ENCODE measurements around the gene SUB1. TPM values are rescaled to one million over a fixed set of nuclear protein-coding genes. Genes with fewer than 3 reads are reported as not detected.

The SUB1 gene
- polyA plus RNA-seq, 1 of the 3 experiments (the other 2 are of a cell fraction), result 50.8 TPM

- peaks cover 35% of the 10 kb centered on the region for H4K20me1 ChIP-seq (ENCODE audit: insufficient read depth)
- H3F3A ChIP-seq (replicated peaks; ENCODE audit: insufficient read depth), result peaks cover 22% of the 10 kb centered on the region
- H3K4me3 ChIP-seq (ENCODE audit: low read depth in 2 of 2, low read length in 1 of 2), result no peak overlapping the region
- CTCF ChIA-PET, result interaction anchor here (0.8 to 1.3 kb wide), 5 partner anchors 79 to 760 kb away, joined by 3 read pairs; no protein-coding TSS in a partner anchor
- H3K9me3 ChIP-seq, result no peaks in the 10 kb centered on the region
- 81% methylated on average over 6 of the region's 6 CpGs for WGBS (ENCODE audit: low lambda C conversion rate)
- H3K4me2 ChIP-seq, result no peak overlapping the region
- peak overlapping the region; percentile 86 for H2AFZ ChIP-seq (ENCODE audit: low read depth)
- no peak for DNase-seq
- no peak overlapping the region for H3K27ac ChIP-seq (ENCODE audit: low read depth in 2 of 2, low read length in 1 of 2)
- H3K36me3 ChIP-seq (replicated peaks in 1 of 2; ENCODE audit: control insufficient read depth in 1 of 2, insufficient read depth in 2 of 2, low read length in 1 of 2), result peaks cover 3 to 21% of the 10 kb centered on the region in 2 experiments
- H3K9me2 ChIP-seq, result no peaks in the 10 kb centered on the region
- H3K27me3 ChIP-seq (ENCODE audit: insufficient read depth), result no peaks in the 10 kb centered on the region
- peaks cover 43% of the 10 kb centered on the region for H3K79me2 ChIP-seq (ENCODE audit: insufficient read depth)
- no peak overlapping the region for H3K9ac ChIP-seq
- no peak for TF ChIP-seq MEF2A (IDR thresholded peaks at IDR 0.05; ENCODE audit: borderline replicate concordance, low read depth)
- TF ChIP-seq EP300 (IDR thresholded peaks at IDR 0.05; ENCODE audit: borderline replicate concordance in 1 of 2, low read depth in 1 of 2, low read length in 1 of 2), result no peak
- no peak for TF ChIP-seq MXI1 (IDR thresholded peaks at IDR 0.05; ENCODE audit: low read depth, low read length)
- TF ChIP-seq EZH2phosphoT487 (IDR thresholded peaks at IDR 0.05; ENCODE audit: borderline replicate concordance, low read depth), result no peak
- no peak for TF ChIP-seq POLR2AphosphoS5 (IDR thresholded peaks at IDR 0.05; ENCODE audit: low read depth, low read length)
- no peak for TF ChIP-seq TEAD4 (IDR thresholded peaks at IDR 0.05; ENCODE audit: borderline replicate concordance, insufficient read depth)
- TF ChIP-seq JUND (IDR thresholded peaks at IDR 0.05), result no peak
- TF ChIP-seq TAF1 (IDR thresholded peaks at IDR 0.05; ENCODE audit: borderline replicate concordance, low read depth, low read length), result no peak
- no peak for TF ChIP-seq NFIC (IDR thresholded peaks at IDR 0.05; ENCODE audit: borderline replicate concordance)
- TF ChIP-seq USF2 (IDR thresholded peaks at IDR 0.05; ENCODE audit: borderline replicate concordance, low read depth, low read length), result no peak
- no peak for TF ChIP-seq NRF1 (IDR thresholded peaks at IDR 0.05; ENCODE audit: low read depth, low read length)
- TF ChIP-seq RCOR1 (IDR thresholded peaks at IDR 0.05; ENCODE audit: low read length), result no peak
- no peak for TF ChIP-seq GABPA (IDR thresholded peaks at IDR 0.05; ENCODE audit: low read depth)
- TF ChIP-seq GATA2 (CRISPR knock-in tag; IDR thresholded peaks at IDR 0.05), result no peak
- POLR2A ChIA-PET, result no interaction called here
- H3K4me1 ChIP-seq (ENCODE audit: control insufficient read depth in 1 of 2, insufficient read depth in 2 of 2, low read depth in 1 of 2, low read length in 1 of 2), result peaks cover 5 to 7% of the 10 kb centered on the region in 2 experiments; a peak in 3 of 4 replicates
Observed at GRCh38 chr5:32584646-32585045, 711 bp upstream of the SUB1 start.

- peaks cover 27% of the 10 kb centered on the region for H3F3A ChIP-seq (replicated peaks; ENCODE audit: insufficient read depth)
- H3K27ac ChIP-seq (ENCODE audit: low read depth in 2 of 2, low read length in 1 of 2), result no peak overlapping the region; a peak in 2 of 4 replicates
- no peak for DNase-seq
- peaks cover 48% of the 10 kb centered on the region for H3K79me2 ChIP-seq (ENCODE audit: insufficient read depth)
- H3K9me2 ChIP-seq, result no peaks in the 10 kb centered on the region
- H3K27me3 ChIP-seq (ENCODE audit: insufficient read depth), result no peaks in the 10 kb centered on the region
- WGBS (ENCODE audit: low lambda C conversion rate), result 33% methylated on average over 8 of the region's 8 CpGs
- H3K4me3 ChIP-seq (ENCODE audit: low read depth in 2 of 2, low read length in 1 of 2), result peak overlapping the region; percentile 78; a peak in 3 of 4 replicates
- POLR2A ChIA-PET, result no interaction called here
- peaks cover 40% of the 10 kb centered on the region for H4K20me1 ChIP-seq (ENCODE audit: insufficient read depth)
- no peaks in the 10 kb centered on the region for H3K9me3 ChIP-seq
- CTCF ChIA-PET, result interaction anchor here (0.7 to 1.3 kb wide), 6 partner anchors 28 to 760 kb away, joined by 3 to 4 read pairs (median 3); no protein-coding TSS in a partner anchor
- H3K9ac ChIP-seq, result peak overlapping the region; percentile 100; the same call in 1 of the 2 replicates
- no peak overlapping the region for H3K4me2 ChIP-seq
- H3K36me3 ChIP-seq (replicated peaks in 1 of 2; ENCODE audit: control insufficient read depth in 1 of 2, insufficient read depth in 2 of 2, low read length in 1 of 2), result peaks cover 8 to 26% of the 10 kb centered on the region in 2 experiments
- TF ChIP-seq EP300 (IDR thresholded peaks at IDR 0.05; ENCODE audit: borderline replicate concordance in 1 of 2, low read depth in 1 of 2, low read length in 1 of 2) (no peak; a peak in 1 of 4 replicates), TCF12 (IDR thresholded peaks at IDR 0.05) (no peak)
- H2AFZ ChIP-seq (ENCODE audit: low read depth), result peak overlapping the region; percentile 86
- H3K4me1 ChIP-seq (ENCODE audit: control insufficient read depth in 1 of 2, insufficient read depth in 2 of 2, low read depth in 1 of 2, low read length in 1 of 2), result peaks cover 5 to 7% of the 10 kb centered on the region in 2 experiments; a peak in 3 of 4 replicates
Observed at GRCh38 chr5:32585122-32585445, 273 bp upstream of the SUB1 start.
